Measurements from ENCODE around the gene PDCD1. TPM values are rescaled to one million over a fixed set of nuclear protein-coding genes. Genes with fewer than 3 reads are reported as not detected.
"Not testable (repeated sequence)": the region's sequence is repeated elsewhere in the genome, so short reads cannot be mapped to it uniquely, and the experiment has no call there.

Gene PDCD1
- total RNA-seq, 2 experiments from 2014 or later = 5.4 to 6.6 TPM

DNA sequence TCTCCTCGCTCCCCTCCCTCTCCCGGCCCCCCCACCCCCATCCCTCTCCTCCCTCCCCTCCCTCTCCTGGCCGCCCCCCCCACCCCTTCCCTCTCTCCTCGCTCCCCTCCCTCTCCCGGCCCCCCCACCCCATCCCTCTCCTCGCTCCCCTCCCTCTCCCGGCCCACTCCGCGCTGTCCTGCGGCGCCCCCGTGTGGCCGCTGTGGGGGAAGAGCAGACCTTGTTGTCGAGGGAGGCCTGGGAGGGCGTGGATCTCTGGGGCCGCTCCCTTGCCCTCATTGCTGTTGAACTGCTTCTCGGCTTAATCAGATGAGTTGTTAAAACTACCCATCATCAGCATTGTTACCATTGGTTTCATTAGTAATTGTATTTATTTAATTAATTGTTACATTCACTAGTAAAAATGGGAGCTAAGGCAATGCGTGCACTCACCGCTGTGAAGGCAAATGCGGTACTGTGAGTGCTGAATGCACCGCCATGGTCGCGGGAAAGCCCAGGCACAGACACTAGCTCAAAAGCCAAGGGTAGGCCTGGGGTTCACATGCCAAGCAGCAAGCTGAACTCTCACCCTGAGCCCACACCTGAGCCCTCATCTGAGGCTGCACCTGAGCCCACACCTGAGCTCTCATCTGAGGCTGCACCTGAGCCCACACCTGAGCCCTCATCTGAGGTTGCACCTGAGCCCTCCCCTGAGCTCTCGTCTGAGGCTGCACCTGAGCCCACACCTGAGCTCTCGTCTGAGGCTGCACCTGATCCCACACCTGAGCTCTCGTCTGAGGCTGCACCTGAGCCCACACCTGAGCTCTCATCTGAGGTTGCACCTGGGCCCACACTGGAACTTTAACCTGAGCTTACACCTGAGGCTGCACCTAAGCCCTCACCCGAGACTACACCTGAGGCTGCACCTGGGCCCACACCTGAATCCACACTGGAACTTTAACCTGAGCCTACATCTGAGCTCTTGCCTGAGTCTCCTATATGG is 19.6 kb upstream of the PDCD1 start:
- Mint-ChIP-seq H3K9me3 (no peaks in the 10 kb centered on the region), H3K4me3 (no peak overlapping the region), H3K4me1 (peaks cover 22% of the 10 kb centered on the region), H3K36me3 (peaks cover 3% of the 10 kb centered on the region), H3K27ac (no peak overlapping the region), H3K27me3 (no peaks in the 10 kb centered on the region)
- ATAC-seq (ENCODE audit: low read depth) (no peak), DNase-seq (peak; percentile 88)
- POLR2A ChIA-PET = interaction anchor here (0.8 to 1.7 kb wide), 4 partner anchors 10 to 192 kb away, joined by 3 to 6 read pairs (median 5); partner anchors contain the start of genes DTYMK and ING5

DNA sequence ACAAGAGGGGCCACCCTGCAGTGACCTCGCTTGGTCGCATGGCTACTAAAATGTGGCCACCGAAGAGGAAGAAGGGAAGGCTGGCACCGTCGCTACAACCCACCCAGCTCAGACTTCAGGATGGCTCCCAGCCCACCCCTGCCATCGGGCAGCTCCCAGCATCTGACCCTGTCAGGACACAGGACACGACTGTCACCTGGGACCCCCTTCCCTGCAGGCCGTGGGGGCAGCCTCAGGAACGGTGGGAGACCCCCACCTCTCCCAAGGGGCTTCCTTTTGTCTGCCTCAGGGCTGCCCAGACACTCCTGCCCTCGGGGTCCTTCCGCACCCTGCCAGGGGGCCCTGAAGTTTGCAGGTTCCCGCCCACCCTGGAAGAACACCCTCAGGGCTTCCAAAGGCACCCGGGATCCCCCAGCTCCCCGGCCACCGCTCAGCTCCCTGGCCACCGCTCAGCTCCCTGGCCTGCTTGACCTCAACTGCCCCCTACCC is 18.5 kb upstream of the PDCD1 start:
- H3K4me1 Mint-ChIP-seq = peaks cover 14% of the 10 kb centered on the region
- DNase-seq (no peak), ATAC-seq (ENCODE audit: low read depth) (no peak)
- H3K36me3 Mint-ChIP-seq = no peaks in the 10 kb centered on the region
- no peaks in the 10 kb centered on the region for H3K9me3 Mint-ChIP-seq
- POLR2A ChIA-PET = interaction anchor here (1.7 kb wide), 1 partner anchor 9 kb away, joined by 5 read pairs; no protein-coding TSS in a partner anchor
- no peak overlapping the region for H3K27ac Mint-ChIP-seq
- H3K27me3 Mint-ChIP-seq = no peaks in the 10 kb centered on the region
- H3K4me3 Mint-ChIP-seq = no peak overlapping the region

DNA sequence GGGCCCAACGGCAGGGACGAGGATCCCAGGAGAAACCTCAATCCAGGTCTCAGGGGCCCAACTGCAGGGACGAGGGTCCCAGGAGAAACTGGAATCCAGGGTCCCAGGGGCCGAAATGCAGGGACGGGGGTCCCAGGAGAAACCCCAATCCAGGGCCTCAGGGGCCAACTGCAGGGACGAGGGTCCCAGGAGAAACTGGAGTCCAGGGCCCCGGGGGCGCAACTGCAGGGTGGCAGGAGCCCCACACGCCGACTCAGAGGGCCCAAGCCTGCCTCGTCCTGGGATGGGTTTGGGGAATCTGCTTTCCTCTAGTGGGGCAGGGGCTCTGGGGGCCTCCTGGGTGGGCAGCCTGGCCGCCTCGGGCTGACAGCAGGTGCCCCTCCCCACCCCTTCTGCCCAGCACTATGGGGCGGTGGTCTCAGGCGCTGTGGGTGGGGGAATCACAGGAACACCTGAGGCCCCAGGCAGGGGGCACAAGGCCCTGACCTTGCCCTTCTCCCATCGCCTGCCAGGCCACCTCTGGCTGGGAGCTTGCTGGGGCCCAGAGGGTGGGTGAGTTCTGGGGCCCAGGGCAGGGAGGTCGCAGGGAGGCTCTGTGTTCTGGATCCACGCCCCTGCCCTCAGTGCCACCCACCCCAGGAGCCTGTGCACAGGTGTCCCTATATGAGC is 18.0 kb upstream of the PDCD1 start:
- H3K4me1 Mint-ChIP-seq = peaks cover 14% of the 10 kb centered on the region
- ATAC-seq (ENCODE audit: low read depth) = no peak
- no peak overlapping the region for H3K27ac Mint-ChIP-seq
- POLR2A ChIA-PET = no interaction called here
- H3K4me3 Mint-ChIP-seq = no peak overlapping the region
- no peak for DNase-seq
- H3K36me3 Mint-ChIP-seq = no peaks in the 10 kb centered on the region
- no peaks in the 10 kb centered on the region for H3K27me3 Mint-ChIP-seq
- no peaks in the 10 kb centered on the region for H3K9me3 Mint-ChIP-seq

DNA sequence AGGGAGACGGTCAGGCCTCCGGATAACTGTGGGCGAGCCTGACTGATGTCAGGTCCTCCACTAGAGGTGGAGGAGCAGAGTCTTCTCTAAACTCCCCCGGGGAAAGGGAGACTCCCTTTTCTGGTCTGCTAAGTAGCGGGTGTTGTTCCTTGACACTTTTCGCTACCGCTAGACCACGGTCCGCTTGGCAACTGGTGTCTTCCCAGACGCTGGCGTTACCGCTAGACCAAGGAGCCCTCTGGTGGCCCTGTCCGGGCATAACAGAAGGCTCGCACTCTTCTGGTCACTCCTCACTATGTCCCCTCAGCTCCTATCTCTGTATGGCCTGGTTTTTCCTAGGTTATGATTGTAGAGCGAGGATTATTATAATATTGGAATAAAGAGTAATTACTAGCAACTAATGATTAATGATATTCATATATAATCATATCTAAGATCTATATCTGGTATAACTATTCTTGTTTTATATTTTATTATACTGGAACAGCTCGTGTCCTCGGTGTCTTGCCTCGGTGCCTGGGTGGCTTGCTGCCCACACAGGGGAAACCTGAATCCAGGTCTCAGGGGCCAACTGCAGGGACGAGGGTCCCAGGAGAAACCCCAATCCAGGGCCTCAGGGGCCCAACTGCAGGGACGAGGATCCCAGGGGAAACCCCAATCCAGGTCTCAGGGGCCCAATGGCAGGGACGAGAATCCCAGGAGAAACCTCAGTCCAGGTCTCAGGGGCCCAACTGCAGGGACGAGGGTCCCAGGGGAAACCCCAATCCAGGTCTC is 17.2 kb upstream of the PDCD1 start:
- H3K4me3 Mint-ChIP-seq; ATAC-seq (ENCODE audit: low read depth); POLR2A ChIA-PET; H3K36me3 Mint-ChIP-seq; DNase-seq; H3K27ac Mint-ChIP-seq; H3K9me3 Mint-ChIP-seq; H3K27me3 Mint-ChIP-seq: not testable (repeated sequence)
- peaks cover 15% of the 10 kb centered on the region for H3K4me1 Mint-ChIP-seq

DNA sequence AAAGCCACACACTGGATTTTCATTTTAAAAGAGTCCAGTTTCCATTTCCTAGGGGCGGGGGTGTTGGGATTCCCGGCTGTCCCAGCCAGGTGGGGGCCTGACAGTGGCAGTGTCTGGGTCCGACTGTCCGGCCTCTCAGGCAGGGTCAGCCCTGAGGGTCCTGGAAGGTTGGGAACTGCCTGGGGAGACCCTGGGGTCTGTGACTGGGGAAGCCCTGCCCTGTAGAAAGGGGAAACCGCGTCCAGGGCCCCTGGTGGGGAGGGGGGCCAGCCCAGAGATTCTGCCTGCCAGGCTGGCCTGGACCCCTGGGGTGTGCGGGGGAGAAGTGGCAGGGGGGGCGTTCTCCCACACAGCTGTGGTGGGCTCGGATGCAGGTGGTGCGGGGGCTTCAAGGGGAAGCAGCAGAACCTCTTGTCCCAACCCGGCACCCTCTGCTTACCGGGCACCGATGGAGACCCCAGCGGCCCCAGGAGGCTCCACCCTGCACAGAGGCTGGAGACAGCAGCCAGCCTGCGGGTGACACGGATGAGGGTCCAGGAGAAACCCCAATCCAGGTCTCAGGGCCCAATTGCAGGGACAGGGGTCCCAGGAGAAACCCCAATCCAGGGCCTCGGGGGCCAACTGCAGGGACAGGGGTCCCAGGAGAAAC is 15.7 kb upstream of the PDCD1 start:
- Mint-ChIP-seq H3K4me1 (peaks cover 12% of the 10 kb centered on the region), H3K27me3 (no peaks in the 10 kb centered on the region), H3K27ac (no peak overlapping the region), H3K4me3 (no peak overlapping the region), H3K9me3 (no peaks in the 10 kb centered on the region), H3K36me3 (no peaks in the 10 kb centered on the region)
- POLR2A ChIA-PET = no interaction called here
- ATAC-seq (ENCODE audit: low read depth) (no peak), DNase-seq (no peak)

DNA sequence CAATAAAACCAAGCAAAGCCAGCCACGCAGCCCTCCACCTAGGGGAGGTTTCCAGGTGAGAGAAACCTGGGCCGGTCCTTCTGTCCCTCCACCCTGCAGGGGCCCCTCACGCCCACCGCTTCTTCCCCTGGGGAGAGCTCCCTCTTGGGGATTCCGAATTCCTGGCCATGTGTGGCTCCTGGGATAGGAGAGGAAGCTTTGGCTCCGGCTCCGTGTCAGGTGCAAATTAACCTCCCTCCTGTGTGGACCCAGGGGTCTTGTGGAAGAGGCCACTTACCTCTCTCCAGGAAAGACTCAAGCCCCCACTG is 15.1 kb upstream of the PDCD1 start:
- no peak for DNase-seq
- POLR2A ChIA-PET = no interaction called here
- no peak for ATAC-seq (ENCODE audit: low read depth)

DNA sequence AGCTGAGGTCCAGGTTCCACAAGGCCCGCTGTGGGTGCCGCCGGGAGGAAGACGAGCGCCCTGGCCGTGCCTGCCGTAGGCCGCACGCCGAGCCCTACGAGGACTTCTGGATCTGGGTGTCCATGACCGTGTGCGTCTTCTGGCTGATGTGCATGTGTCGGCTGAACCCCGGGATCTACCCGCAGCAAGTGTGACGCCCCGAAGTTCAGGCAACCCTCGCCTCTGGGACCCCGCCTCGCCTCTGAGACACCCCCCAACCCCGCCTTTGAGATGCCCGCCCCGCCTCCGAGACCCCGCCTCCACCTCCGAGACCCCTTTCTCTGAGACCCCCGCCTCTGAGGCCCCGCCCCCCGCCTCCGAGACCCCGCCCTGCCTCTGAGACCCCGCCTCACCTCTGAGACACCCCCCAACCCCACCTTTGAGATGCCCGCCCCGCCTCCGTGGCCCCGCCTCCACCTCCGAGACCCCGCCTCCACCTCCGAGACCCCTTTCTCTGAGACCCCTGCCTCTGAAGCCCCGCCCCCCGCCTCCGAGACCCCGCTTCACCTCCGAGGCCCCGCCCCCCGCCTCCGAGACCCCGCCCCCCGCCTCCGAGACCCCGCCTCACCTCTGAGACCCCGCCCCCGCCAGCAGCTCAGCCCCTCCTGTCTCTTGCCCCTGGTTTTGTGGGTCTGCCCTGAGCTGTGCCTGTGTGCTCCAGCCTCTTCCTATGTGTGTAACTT is 14.5 kb upstream of the PDCD1 start:
- peaks cover 15% of the 10 kb centered on the region for H3K4me1 Mint-ChIP-seq
- H3K4me3 Mint-ChIP-seq = no peak overlapping the region
- no peaks in the 10 kb centered on the region for H3K36me3 Mint-ChIP-seq
- DNase-seq (no peak), ATAC-seq (ENCODE audit: low read depth) (no peak)
- no peaks in the 10 kb centered on the region for H3K9me3 Mint-ChIP-seq
- H3K27me3 Mint-ChIP-seq = no peaks in the 10 kb centered on the region
- POLR2A ChIA-PET = no interaction called here
- H3K27ac Mint-ChIP-seq = no peak overlapping the region

More for the DNA sequence above, 15.1 kb upstream of the PDCD1 start:
- H3K36me3 Mint-ChIP-seq = no peaks in the 10 kb centered on the region
- H3K9me3 Mint-ChIP-seq = no peaks in the 10 kb centered on the region
- H3K27me3 Mint-ChIP-seq = no peaks in the 10 kb centered on the region
- no peak overlapping the region for H3K27ac Mint-ChIP-seq
- H3K4me1 Mint-ChIP-seq = peaks cover 12% of the 10 kb centered on the region
- H3K4me3 Mint-ChIP-seq = no peak overlapping the region

DNA sequence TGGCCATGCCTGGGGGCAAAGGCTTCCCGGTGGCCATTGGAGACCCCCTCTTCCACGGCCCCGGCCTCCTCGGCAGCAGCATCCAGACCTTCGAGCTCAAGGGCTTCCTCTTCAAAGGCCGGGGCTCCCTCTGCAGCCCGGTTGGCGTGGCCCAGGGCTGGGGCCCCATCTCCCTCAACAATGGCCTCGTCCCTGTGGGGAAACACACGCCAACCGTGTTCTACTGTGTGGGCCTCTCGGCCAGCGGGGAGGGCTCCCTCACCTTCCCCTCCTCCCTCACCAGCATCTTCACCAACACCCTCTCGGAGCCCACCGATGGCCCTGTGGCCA is 13.6 kb upstream of the PDCD1 start:
- Mint-ChIP-seq H3K27ac (no peak overlapping the region), H3K4me3 (no peak overlapping the region), H3K4me1 (peaks cover 23% of the 10 kb centered on the region), H3K27me3 (no peaks in the 10 kb centered on the region), H3K36me3 (no peaks in the 10 kb centered on the region), H3K9me3 (no peaks in the 10 kb centered on the region)
- DNase-seq (no peak), ATAC-seq (ENCODE audit: low read depth) (no peak)
- POLR2A ChIA-PET = no interaction called here

DNA sequence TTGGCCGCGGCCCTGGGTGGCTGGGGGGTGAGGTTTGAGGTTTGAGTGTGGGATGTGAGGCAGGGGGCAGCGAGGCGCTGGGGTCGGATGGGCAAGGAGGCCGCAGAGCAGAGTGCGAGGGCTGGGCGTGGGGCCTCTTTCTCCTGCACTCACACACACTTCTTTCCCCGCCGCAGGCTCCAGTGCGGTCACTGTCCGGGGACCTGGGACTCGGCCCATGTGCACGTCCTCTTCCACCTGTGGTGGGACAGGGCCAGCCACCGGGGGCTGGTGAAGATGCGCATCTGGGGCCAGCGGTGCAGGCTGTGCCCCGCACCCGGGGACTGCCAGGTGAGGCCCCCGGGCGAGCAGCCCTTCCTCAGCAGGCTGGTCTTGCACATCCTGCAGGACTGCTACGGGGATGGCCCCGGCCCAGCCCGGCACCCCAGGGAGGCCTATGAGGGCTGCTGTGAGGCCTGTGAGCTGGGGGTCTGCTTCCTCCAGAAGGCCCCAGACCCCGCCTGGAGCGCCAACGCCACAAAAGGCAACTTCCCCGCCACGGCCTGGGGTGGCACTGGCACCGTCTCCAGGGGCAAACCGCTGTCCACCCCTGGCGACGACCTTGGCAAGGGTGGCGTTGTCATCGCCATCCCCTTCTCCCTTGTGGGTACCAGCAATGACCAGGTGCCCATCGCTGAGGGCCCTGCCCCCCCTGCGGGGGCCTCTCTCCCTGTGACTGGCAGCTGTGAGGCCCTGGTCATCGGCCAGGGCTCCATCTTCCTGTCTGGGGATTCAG is 13.0 kb upstream of the PDCD1 start:
- H3K27me3 Mint-ChIP-seq = no peaks in the 10 kb centered on the region
- H3K27ac Mint-ChIP-seq = peak overlapping the region; percentile 60
- no peak overlapping the region for H3K4me3 Mint-ChIP-seq
- ATAC-seq (ENCODE audit: low read depth) (no peak), DNase-seq (no peak)
- POLR2A ChIA-PET = interaction anchor here (1.2 kb wide), 1 partner anchor 137 kb away, joined by 3 read pairs; the partner anchor contains the start of gene D2HGDH
- H3K4me1 Mint-ChIP-seq = peaks cover 25% of the 10 kb centered on the region
- H3K36me3 Mint-ChIP-seq = no peaks in the 10 kb centered on the region
- H3K9me3 Mint-ChIP-seq = no peaks in the 10 kb centered on the region

DNA sequence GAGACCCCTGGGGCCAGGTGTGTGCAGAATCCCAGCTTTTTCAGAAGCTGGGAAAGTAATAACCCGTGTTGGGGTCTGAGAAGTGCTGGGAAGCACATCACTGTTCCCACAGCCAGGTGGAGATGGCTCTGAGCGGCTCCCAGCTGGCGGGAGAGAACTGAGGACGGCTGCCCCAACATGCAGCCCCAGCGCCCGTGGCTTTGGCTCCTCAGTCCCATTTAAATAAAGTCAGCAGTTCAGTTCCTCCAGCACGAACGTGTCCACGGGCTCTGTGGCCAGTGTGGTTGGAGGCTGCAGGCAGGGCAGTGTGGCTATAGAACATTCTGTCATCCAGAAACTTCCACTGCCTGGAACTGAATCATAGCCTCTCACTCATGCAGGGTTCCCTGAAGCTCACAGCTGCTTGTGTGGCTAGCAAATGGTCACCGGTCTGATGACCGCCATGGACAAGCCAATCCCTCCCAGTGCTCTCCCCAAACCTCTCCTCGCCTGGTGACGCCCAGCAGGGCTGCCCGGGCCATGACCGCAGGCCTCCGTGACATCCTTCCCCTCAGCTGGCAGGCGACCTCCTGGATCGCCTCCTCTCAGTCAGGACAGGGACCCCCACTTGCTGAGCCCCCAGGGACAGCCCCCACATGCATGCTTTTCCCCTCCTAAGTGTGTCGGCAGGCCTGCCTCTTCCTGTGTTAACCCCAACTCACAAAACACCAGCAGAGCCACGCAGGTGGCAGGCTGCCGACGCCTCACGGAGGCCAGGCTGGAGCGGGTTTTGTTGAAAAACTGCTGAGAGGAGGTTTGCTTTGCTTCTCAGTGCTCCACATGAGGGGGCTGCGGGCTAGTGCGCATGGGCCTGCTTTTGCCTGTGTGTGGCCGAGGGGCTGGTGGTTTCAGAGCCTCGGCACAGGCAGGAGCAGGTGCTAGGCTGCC is 12.2 kb upstream of the PDCD1 start:
- no peaks in the 10 kb centered on the region for H3K9me3 Mint-ChIP-seq
- POLR2A ChIA-PET = interaction anchor here (1.2 kb wide), 1 partner anchor 136 kb away, joined by 3 read pairs; the partner anchor contains the start of gene D2HGDH
- H3K4me3 Mint-ChIP-seq = no peak overlapping the region
- DNase-seq (no peak), ATAC-seq (ENCODE audit: low read depth) (peak; percentile 32)
- peak overlapping the region; percentile 60 for H3K27ac Mint-ChIP-seq
- H3K36me3 Mint-ChIP-seq = no peaks in the 10 kb centered on the region
- peaks cover 26% of the 10 kb centered on the region for H3K4me1 Mint-ChIP-seq
- H3K27me3 Mint-ChIP-seq = peaks cover under 1% of the 10 kb centered on the region

DNA sequence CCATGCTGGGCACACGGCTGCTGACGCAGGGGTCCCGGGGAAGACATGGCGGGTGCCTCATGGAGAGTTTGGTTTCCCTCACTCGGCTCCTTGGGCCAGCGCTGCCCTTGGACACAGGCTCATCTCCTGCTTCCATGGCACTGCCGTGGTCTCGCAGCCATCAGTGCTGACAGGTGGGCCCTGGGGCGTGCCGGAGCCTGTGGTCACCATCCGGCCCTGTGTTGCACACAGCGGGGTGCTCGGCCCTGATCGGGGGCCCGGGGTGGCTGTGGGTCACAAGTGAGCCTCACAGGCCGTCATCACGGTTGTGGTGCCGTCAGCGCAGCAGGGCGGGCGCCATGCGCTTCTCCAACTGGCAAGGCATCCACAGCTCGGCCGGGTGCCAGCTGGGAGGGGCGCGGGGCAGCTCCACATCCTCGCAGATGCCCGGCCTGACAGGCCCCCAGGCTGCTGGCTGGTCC is 11.4 kb upstream of the PDCD1 start:
- peaks cover 30% of the 10 kb centered on the region for H3K4me1 Mint-ChIP-seq
- DNase-seq (no peak), ATAC-seq (ENCODE audit: low read depth) (no peak)
- H3K36me3 Mint-ChIP-seq = peaks cover 5% of the 10 kb centered on the region
- peaks cover 7% of the 10 kb centered on the region for H3K27me3 Mint-ChIP-seq
- H3K9me3 Mint-ChIP-seq = no peaks in the 10 kb centered on the region
- POLR2A ChIA-PET = interaction anchor here (1.2 kb wide), 1 partner anchor 135 kb away, joined by 3 read pairs; the partner anchor contains the start of gene D2HGDH
- H3K27ac Mint-ChIP-seq = no peak overlapping the region
- H3K4me3 Mint-ChIP-seq = no peak overlapping the region
